CD1c-positive myeloid dendritic cell (primary cell): ENCODE data around the gene C4BPB.

Experiments used
- DNase-seq: peaks from one replicate; pipeline ENCODE4 v3.0.0-alpha.2; 2016; ENCODE audit errors: extremely low spot score

Gene C4BPB

GRCh38 chr1:207140536-207140935 lies 51.9 kb downstream of the C4BPB start:
- DNase-seq: no peak

- DNase-seq: peak; percentile 79
Measured at GRCh38 chr1:207145401-207146058, 56.9 kb downstream of the C4BPB start.
